Activated CD4-positive, alpha-beta memory T cell treated with anti-CD3 and anti-CD28 coated beads for 36 hours (primary cell): ENCODE results near the gene SERPINA4. TPM values are rescaled to one million over a fixed set of nuclear protein-coding genes. Genes with fewer than 3 reads are reported as not detected.
"Not testable (repeated sequence)": the region's sequence is repeated elsewhere in the genome, so short reads cannot be mapped to it uniquely, and the experiment has no call there.

ENCODE experiments used
- CTCF ChIA-PET: fragments of 350-600 bp; sonication (Branson Sonifier 250); formaldehyde crosslinking; loops from one replicate; lab custom pipeline; 2021; ENCODE audit warnings: antibody characterized with exemption, inconsistent platforms; lab: Charles Lee
- POLR2A ChIA-PET: fragments of 350-600 bp; sonication (Branson Sonifier 250); formaldehyde crosslinking; loops from one replicate; lab custom pipeline; 2021; ENCODE audit warnings: antibody characterized with exemption; lab: Charles Lee
- DNase-seq: peaks from one replicate; pipeline ENCODE4 v3.0.0-alpha.2; 2020
- H3K27ac Mint-ChIP-seq: one replicate; pipeline ENCODE4 v1.8.0; 2021; ENCODE audit warnings: mixed read lengths
- H3K27me3 Mint-ChIP-seq: one replicate; pipeline ENCODE4 v1.8.0; 2021; ENCODE audit warnings: mixed read lengths
- H3K36me3 Mint-ChIP-seq: one replicate; pipeline ENCODE4 v1.8.0; 2021; ENCODE audit warnings: mixed read lengths
- H3K4me1 Mint-ChIP-seq: one replicate; pipeline ENCODE4 v1.8.0; 2021; ENCODE audit warnings: low read depth, mixed read lengths
- H3K4me3 Mint-ChIP-seq: one replicate; pipeline ENCODE4 v1.8.0; 2021; ENCODE audit warnings: mild to moderate bottlenecking, mixed read lengths
- H3K9me3 Mint-ChIP-seq: one replicate; pipeline ENCODE4 v1.8.0; 2021; ENCODE audit warnings: mixed read lengths
- intact Hi-C: fragments of 100-400 bp; cut with micrococcal nuclease; formaldehyde crosslinking; loops from one replicate; pipeline ENCODE4 v1.15.1; 2023
- total RNA-seq, 2 experiments: library from RNA; stranded (reverse); gene quantifications; one replicate each; pipeline ENCODE4 v1.2.3, GENCODE V29; 2021

SERPINA4 gene
- total RNA-seq, 2 experiments from 2014 or later: not detected

- DNase-seq: no peak
- Mint-ChIP-seq H3K27me3 (peaks cover 2% of the 10 kb centered on the region), H3K9me3 (no peaks in the 10 kb centered on the region), H3K4me1 (no peaks in the 10 kb centered on the region), H3K4me3 (no peak overlapping the region), H3K36me3 (no peaks in the 10 kb centered on the region), H3K27ac (no peak overlapping the region)
- ChIA-PET CTCF (interaction anchor here (1.0 to 2.0 kb wide), 2 partner anchors 13 to 25 kb away, joined by 3 to 6 read pairs; no protein-coding TSS in a partner anchor), POLR2A (no interaction called here)
- intact Hi-C loops: no loop called here
Measured at GRCh38 chr14:94573475-94574277, 12.4 kb downstream of the SERPINA4 start.

DNA sequence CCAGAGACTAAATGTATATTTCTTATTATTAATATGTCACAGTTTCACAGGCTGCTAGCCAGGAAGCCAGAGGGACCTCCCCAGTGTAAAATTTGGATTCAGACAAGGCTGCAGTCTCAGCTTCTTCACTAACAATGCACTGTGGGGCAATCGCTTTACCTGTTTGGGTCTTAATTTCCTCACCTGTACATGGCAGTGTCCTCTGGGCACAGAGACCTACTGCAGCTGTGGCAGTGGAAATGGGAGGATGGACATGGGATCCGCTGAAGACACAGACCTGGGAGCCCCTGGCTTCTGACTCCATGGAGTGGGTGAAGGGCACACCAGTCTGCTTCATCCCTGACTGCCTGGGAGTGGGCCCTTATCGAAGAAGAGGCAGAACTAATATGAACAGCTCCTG, 13.1 kb downstream of the SERPINA4 start:
- H3K27me3 Mint-ChIP-seq: peaks cover 2% of the 10 kb centered on the region
- intact Hi-C loops: no loop called here
- ChIA-PET CTCF (interaction anchor here (1.0 to 2.0 kb wide), 2 partner anchors 14 to 25 kb away, joined by 3 to 6 read pairs; no protein-coding TSS in a partner anchor), POLR2A (no interaction called here)
- H3K4me1 Mint-ChIP-seq: no peaks in the 10 kb centered on the region
- no peaks in the 10 kb centered on the region for H3K36me3 Mint-ChIP-seq
- H3K9me3 Mint-ChIP-seq: no peaks in the 10 kb centered on the region
- H3K27ac Mint-ChIP-seq: no peak overlapping the region
- no peak for DNase-seq
- H3K4me3 Mint-ChIP-seq: no peak overlapping the region

- Mint-ChIP-seq H3K27me3 (peaks cover 2% of the 10 kb centered on the region), H3K36me3 (no peaks in the 10 kb centered on the region), H3K27ac (no peak overlapping the region), H3K4me3 (no peak overlapping the region), H3K9me3 (no peaks in the 10 kb centered on the region), H3K4me1 (no peaks in the 10 kb centered on the region)
- no peak for DNase-seq
- intact Hi-C loops: no loop called here
- CTCF ChIA-PET: no interaction called here
- POLR2A ChIA-PET: no interaction called here
Measured at GRCh38 chr14:94575730-94576585, 14.7 kb downstream of the SERPINA4 start.

GRCh38 chr14:94577472-94577871, 16.2 kb downstream of the SERPINA4 start:
- H3K4me3 Mint-ChIP-seq, CTCF ChIA-PET, DNase-seq, H3K27ac Mint-ChIP-seq, H3K36me3 Mint-ChIP-seq, intact Hi-C loops, H3K27me3 Mint-ChIP-seq, H3K4me1 Mint-ChIP-seq, H3K9me3 Mint-ChIP-seq: not testable (repeated sequence)
- POLR2A ChIA-PET: interaction anchor here (0.6 kb wide), 1 partner anchor 201 kb away, joined by 3 read pairs; no protein-coding TSS in a partner anchor

GRCh38 chr14:94578712-94579111, 17.5 kb downstream of the SERPINA4 start:
- POLR2A ChIA-PET: no interaction called here
- CTCF ChIA-PET: no interaction called here
- intact Hi-C loops: no loop called here
- no peak overlapping the region for H3K4me3 Mint-ChIP-seq
- no peaks in the 10 kb centered on the region for H3K4me1 Mint-ChIP-seq
- H3K36me3 Mint-ChIP-seq: no peaks in the 10 kb centered on the region
- no peak for DNase-seq
- H3K9me3 Mint-ChIP-seq: no peaks in the 10 kb centered on the region
- no peak overlapping the region for H3K27ac Mint-ChIP-seq
- H3K27me3 Mint-ChIP-seq: no peaks in the 10 kb centered on the region

DNA sequence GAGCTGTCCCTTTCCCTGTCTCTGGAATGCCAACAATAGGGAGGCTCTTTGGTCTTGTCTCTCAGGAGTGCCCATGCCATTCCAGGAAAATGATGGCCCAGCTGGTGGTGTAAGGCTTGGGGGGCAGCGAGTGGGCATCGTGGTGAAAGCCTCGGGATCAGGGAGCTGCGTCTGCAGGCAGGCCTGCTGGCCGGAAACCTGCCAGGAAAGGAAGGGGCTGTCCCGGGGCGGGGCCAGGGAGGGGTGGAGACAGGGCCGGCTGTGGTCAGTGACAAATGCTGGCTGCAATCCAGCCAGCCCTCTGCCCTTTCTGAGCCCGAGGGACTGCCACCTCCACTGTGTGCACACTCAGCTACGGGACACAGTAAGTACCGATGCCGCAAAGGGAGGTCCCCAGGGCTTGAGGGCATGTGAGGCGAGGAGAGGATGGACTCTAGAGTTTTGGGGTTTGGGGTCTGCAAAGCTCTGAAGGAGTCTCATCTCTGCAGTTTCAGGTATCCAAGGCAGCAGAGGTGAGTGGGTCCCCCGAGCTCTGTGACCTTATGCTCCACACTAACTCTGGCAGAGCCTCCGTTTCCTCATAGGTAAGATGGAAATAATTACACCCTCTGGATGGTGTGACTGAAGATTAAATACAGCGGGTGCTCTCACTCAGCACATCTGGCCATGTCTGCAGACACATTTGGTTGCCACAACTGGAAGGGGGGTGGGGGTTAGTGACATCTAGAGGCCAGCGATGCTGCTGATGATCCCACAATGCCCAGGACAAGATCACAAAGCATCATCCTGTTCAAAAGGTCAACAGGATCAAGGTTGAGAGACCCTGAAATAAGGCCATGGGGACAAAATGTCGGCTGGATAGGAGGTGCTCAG, 20.1 kb downstream of the SERPINA4 start, which contains the start of gene SERPINA5:
Gene SERPINA5 (plus strand): TSS at position 300 of the 873 bp plus-strand sequence. CDS start 5,937 bp downstream, outside the sequence.
- Mint-ChIP-seq H3K36me3 (no peaks in the 10 kb centered on the region), H3K4me3 (no peak within 1 kb of the TSS), H3K27me3 (no peaks in the 10 kb centered on the region), H3K9me3 (no peaks in the 10 kb centered on the region), H3K27ac (no peak within 1 kb of the TSS), H3K4me1 (no peaks in the 10 kb centered on the region)
- DNase-seq: no peak
- POLR2A ChIA-PET: no interaction called here
- CTCF ChIA-PET: interaction anchor here (1.3 kb wide), 1 partner anchor 33 kb away, joined by 3 read pairs; no protein-coding TSS in a partner anchor
- intact Hi-C loops: no loop called here

- H3K27ac Mint-ChIP-seq: no peak overlapping the region
- intact Hi-C loops: no loop called here
- ChIA-PET CTCF (interaction anchor here (1.3 kb wide), 1 partner anchor 33 kb away, joined by 3 read pairs; no protein-coding TSS in a partner anchor), POLR2A (no interaction called here)
- H3K27me3 Mint-ChIP-seq: no peaks in the 10 kb centered on the region
- H3K4me1 Mint-ChIP-seq: no peaks in the 10 kb centered on the region
- no peaks in the 10 kb centered on the region for H3K36me3 Mint-ChIP-seq
- no peak overlapping the region for H3K4me3 Mint-ChIP-seq
- no peaks in the 10 kb centered on the region for H3K9me3 Mint-ChIP-seq
- DNase-seq: no peak
Measured at GRCh38 chr14:94582199-94582750, 21.0 kb downstream of the SERPINA4 start.

- Mint-ChIP-seq H3K27me3 (no peaks in the 10 kb centered on the region), H3K4me1 (no peaks in the 10 kb centered on the region), H3K4me3 (no peak overlapping the region), H3K9me3 (no peaks in the 10 kb centered on the region), H3K36me3 (no peaks in the 10 kb centered on the region), H3K27ac (no peak overlapping the region)
- POLR2A ChIA-PET: no interaction called here
- intact Hi-C loops: no loop called here
- CTCF ChIA-PET: interaction anchor here (1.3 kb wide), 1 partner anchor 34 kb away, joined by 3 read pairs; no protein-coding TSS in a partner anchor
- no peak for DNase-seq
Measured at GRCh38 chr14:94582851-94583250, 21.6 kb downstream of the SERPINA4 start.

GRCh38 chr14:94583557-94583956, 22.3 kb downstream of the SERPINA4 start:
- CTCF ChIA-PET: no interaction called here

GRCh38 chr14:94584591-94585280, 23.5 kb downstream of the SERPINA4 start:
- H3K27me3 Mint-ChIP-seq: no peaks in the 10 kb centered on the region
- intact Hi-C loops: no loop called here
- no peak overlapping the region for H3K4me3 Mint-ChIP-seq
- CTCF ChIA-PET: no interaction called here
- H3K4me1 Mint-ChIP-seq: no peaks in the 10 kb centered on the region
- no peaks in the 10 kb centered on the region for H3K9me3 Mint-ChIP-seq
- H3K36me3 Mint-ChIP-seq: no peaks in the 10 kb centered on the region
- no peak for DNase-seq
- POLR2A ChIA-PET: no interaction called here
- no peak overlapping the region for H3K27ac Mint-ChIP-seq

More at GRCh38 chr14:94583557-94583956, 22.3 kb downstream of the SERPINA4 start:
- DNase-seq: no peak
- Mint-ChIP-seq H3K4me1 (no peaks in the 10 kb centered on the region), H3K27ac (no peak overlapping the region), H3K4me3 (no peak overlapping the region), H3K9me3 (no peaks in the 10 kb centered on the region), H3K36me3 (no peaks in the 10 kb centered on the region), H3K27me3 (no peaks in the 10 kb centered on the region)
- POLR2A ChIA-PET: no interaction called here
- intact Hi-C loops: no loop called here

- Mint-ChIP-seq H3K4me1 (no peaks in the 10 kb centered on the region), H3K36me3 (no peaks in the 10 kb centered on the region), H3K4me3 (no peak overlapping the region), H3K27me3 (no peaks in the 10 kb centered on the region), H3K27ac (no peak overlapping the region), H3K9me3 (no peaks in the 10 kb centered on the region)
- ChIA-PET POLR2A (no interaction called here), CTCF (no interaction called here)
- intact Hi-C loops: no loop called here
- no peak for DNase-seq
Measured at GRCh38 chr14:94586635-94587034, 25.4 kb downstream of the SERPINA4 start.
